NCI-H1694 treated with DMSO at 0.1 percent for 48 hours (cell line): Measurements from ENCODE around the gene TMEM190.
"Not testable (repeated sequence)": the region's sequence is repeated elsewhere in the genome, so short reads cannot be mapped to it uniquely, and the experiment has no call there.

Source experiments
- DNase-seq: peaks from one replicate; lab custom pipeline; 2025; lab: John Stamatoyannopoulos, UW

Gene TMEM190

GRCh38 chr19:55391702-55392615 is 15.3 kb downstream of the TMEM190 start:
- no peak for DNase-seq

DNA sequence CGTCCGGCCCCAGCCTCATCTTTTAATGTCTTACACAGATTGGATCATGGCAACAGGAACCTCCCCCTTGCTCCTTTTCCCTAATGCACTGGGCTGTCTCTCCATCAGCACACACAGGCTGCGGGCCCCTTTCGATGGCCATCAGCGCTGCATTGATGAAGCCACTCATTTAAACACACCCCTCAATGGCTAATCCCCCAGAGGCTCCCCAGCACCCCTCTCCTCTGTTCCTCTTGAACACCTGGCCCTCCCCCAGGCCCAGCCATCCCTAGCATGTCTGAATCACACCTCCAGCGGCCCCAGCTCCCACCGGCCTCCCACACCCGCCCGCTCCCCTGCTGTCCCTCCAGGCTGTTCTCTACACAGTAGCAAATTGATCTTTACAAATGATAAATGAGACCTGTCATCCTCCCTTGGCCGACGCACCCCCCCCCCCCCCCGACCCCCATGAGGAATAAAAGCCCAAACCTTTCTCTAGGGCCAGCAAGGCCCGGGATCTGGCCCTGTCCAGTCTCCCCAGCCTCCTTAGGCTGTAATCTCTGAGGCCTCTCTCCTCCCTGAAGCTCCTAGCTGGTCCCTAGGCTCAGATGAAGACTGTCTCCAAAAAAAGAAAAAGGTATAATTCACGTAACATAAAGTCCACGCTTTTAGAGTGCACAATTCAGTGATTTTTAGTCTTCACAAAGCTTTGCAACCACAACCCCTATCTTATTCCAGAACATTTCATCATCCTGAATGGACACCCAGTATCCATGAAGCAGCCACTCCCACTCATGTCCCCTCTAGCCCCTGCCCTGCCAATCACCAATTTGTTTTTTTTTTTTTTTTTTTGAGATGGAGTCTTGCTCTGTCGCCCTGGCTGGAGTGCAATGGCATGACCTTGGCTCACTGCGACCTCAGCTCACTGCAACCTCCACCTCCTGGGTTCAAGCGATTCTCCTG is 16.5 kb downstream of the TMEM190 start:
- DNase-seq, result no peak

- DNase-seq, result no peak
Measured at GRCh38 chr19:55398200-55398925, 21.7 kb downstream of the TMEM190 start.

DNA sequence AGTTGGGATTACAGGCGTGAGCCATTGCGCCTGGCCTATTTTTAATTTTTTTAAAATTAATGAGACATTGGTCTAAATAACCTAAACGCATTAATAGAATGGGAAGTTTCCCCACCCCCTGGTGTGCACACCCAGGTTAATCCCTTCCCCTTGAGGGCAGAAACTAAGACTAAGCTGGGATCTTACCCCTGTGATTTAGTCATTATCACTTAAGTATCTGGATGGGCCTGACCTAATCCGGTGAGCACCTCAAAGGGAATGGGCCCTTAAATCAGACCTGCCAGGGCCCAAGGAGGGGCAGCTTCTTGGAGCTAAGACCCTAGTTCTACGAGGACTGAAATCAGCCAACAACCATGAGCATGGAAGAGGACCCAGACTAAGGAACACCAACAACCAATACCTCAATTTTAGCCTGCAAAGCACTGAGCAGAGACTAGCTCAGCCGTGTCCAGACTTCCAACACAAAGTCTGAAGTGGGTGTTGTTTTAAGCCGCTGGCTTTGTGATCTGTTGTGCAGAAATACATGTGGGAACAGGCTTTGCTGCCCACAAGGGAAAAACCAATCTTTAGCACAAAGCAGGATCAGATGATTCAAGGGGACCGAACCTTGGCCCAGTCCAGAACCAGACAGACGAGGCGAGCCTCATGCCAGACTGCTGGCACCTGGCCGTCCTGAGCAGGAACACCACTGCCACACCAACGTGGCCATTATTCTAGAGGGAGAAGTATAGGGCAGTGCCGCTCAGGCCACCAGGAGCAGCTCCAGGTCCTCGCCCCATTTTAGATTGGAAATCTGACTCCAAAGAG is 23.9 kb downstream of the TMEM190 start:
- DNase-seq, result no peak

GRCh38 chr19:55401390-55401789 is 24.8 kb downstream of the TMEM190 start:
- not testable (repeated sequence) for DNase-seq

DNA sequence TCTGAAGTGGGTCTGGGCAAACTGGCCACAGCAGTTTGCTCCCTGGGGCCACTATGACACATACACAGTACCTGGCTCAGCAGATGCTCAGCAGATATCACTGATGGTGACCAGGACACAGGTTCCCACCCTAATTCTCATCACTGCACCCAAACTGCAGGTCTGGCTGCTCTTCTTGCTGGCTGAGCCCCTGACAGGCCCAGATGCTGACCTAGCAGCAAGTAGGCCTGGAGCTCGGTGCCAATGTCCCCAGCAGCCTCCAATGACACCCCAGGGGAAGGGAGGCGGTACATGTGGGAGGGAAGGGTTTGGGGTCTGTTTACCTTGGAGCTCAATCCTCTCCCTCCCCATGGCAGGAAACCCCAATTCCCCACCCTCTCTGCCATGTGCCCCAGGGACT is 25.9 kb downstream of the TMEM190 start:
- no peak for DNase-seq

GRCh38 chr19:55405638-55406037 is 29.0 kb downstream of the TMEM190 start:
- no peak for DNase-seq

- no peak for DNase-seq
Measured at GRCh38 chr19:55406091-55406825, 29.6 kb downstream of the TMEM190 start.

GRCh38 chr19:55406826-55407549 is 30.4 kb downstream of the TMEM190 start:
- no peak for DNase-seq

DNA sequence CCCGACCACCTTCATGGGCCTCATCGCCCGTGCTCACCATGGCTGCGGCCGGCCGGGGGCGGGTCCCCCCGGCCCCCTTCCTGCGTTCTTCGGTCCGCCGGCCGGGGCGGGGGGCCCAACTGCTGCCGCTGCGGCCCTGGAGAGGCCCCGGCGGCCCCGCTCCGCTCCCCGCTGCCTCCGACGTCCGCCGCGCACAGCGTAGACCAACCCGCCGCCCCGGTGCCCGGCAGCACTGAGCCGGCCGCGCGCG is 30.8 kb downstream of the TMEM190 start, which contains the start of gene UBE2S:
TSS of gene UBE2S (minus strand) at position 239 of the 250 bp plus-strand sequence. CDS start at position 40, 199 bp downstream.
- not testable (repeated sequence) for DNase-seq

- DNase-seq, result peak; percentile 99
Measured at GRCh38 chr19:55407800-55408532, 31.3 kb downstream of the TMEM190 start.

DNA sequence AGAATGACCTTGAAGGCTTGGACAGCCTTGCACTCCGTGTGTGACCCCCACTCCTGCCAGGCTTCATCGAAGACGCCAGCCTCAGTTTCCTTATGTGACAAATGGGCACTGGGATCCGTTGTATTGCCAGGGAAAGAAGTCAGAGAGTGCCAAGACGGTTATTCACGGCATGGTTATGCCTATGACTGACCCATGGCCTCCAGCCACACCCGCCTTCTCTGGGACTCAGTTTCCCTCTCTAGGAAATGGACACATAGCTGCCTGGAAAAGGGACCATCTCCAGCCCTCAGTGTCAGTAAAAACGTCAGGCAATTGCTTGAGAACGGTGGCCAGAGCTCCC is 31.9 kb downstream of the TMEM190 start:
- no peak for DNase-seq

GRCh38 chr19:55409179-55409578 is 32.6 kb downstream of the TMEM190 start:
- not testable (repeated sequence) for DNase-seq

GRCh38 chr19:55410168-55410567 is 33.5 kb downstream of the TMEM190 start:
- DNase-seq, result no peak

DNA sequence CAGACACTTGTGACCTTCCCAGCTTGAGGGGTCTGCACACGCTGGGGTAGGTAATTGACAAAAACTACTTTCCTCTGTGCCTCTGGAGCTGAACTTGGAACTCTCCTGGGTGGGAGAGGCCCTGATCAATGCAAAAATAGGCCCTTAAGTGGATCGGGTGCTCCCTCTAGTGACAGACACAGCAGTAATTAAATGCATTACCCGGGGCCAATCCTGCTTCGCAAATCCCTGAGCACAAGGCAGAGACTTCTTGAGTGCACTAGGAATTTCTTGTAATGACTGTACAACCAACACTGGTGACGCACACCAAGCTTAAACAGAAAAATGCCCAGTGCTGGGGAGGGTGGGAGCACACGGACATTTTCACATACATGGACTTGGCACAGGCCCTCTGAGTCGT is 41.6 kb downstream of the TMEM190 start:
- DNase-seq, result peak; percentile 77

- DNase-seq, result no peak
Measured at GRCh38 chr19:55419103-55419502, 42.5 kb downstream of the TMEM190 start.

DNA sequence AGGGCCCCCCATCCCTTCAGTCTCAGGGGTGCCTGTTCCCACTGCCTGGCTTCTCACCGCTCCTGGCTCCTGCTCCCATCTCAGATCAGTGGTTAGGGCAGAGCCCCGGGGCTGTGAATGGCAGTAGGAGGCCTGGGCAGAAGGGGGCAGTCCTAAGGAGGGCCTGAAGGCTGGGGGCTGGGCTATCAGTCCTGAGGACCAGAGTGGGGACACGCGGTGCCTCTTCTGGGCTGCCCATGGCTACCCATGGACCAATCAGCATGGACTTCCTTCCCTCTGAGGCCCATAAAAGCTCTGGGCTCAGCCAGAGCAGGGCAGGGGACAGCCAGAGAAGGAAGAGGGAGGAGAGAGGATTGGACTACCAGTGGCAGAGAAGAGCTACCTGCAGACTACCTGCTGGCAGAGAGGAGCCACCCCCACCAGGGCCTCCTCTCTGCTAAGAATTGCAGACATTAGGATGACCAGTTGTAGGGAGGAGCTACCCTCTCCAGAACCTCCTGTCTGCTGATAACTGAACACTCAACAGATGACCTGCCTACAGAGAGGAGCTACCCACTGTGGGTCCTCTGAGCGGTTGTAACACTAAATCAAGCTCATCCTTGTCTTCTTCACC is 43.1 kb downstream of the TMEM190 start:
- no peak for DNase-seq

GRCh38 chr19:55421281-55421680 is 44.7 kb downstream of the TMEM190 start:
- not testable (repeated sequence) for DNase-seq
